T47D (cell line): ENCODE data around the gene CCL13.

Experiments
- DNase-seq, 2 experiments: peaks; one replicate each; pipeline versions ENCODE4 v3.0.0 to v3.0.0-alpha.2; 2011 to 2012; ENCODE audit warnings: low read depth in 1 of 2, low spot score in 1 of 2
- JUND ChIP-seq: IDR thresholded peaks from 2 replicates; pipeline ENCODE4 v1.6.1; 2012; ENCODE audit warnings: low read depth
- in situ Hi-C: cut with HindIII; loops from 2 replicates; pipeline ENCODE4 v1.10.0; 2016; ENCODE audit warnings: low sequenced_read_pairs, low pct_unique_long_range_greater_than_20kb

CCL13 gene

GRCh38 chr17:34398990-34399389, 42.7 kb downstream of the CCL13 start:
- in situ Hi-C loops, result no loop called here
- TF ChIP-seq JUND, result no peak
- DNase-seq, result no peak

DNA sequence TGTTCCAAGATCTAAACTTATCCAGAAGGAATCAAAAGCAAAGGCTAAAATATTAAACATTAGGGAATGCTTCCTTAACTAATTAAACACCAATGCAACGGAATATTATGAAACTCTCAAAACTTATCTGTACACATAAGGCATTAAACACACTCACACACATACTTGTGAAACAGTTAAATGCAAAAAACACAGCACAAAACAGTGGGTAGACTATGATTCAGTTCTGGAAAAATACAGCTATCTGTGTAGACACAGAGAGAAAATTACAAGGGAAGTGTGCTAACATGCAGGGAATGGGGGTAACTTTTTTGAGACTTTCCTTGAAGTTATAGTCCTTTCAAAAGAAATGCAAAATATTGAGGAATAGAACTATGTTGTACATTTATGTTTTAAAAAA, 43.4 kb downstream of the CCL13 start:
- DNase-seq, result no peak
- in situ Hi-C loops, result no loop called here
- TF ChIP-seq JUND, result no peak

- TF ChIP-seq JUND, result no peak
- DNase-seq, result no peak
- in situ Hi-C loops, result no loop called here
Observed at GRCh38 chr17:34400301-34400931, 44.1 kb downstream of the CCL13 start.

DNA sequence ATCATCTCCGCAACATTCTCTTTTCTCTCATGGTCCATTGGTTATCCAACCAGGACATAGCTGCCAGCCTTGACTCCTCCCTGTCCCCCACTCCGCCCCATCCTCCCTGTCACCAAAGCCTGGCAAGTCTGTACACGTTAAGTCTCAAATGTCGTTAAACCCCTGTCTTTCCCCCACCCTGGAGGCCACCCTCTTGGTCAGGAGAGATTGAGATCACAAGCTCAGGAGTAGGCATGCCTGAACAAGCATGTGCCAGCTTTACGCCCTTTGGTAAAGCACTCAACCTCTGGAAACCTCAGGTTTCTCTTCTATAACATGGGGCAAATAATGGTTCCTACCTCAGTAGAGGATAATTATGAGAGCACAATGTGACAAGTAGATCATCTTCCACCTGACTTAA, 44.9 kb downstream of the CCL13 start:
- in situ Hi-C loops, result no loop called here
- TF ChIP-seq JUND, result no peak
- peak in 1 of 2 experiments; percentile 12 for DNase-seq

GRCh38 chr17:34403006-34403405, 46.7 kb downstream of the CCL13 start:
- no peak for TF ChIP-seq JUND

GRCh38 chr17:34406226-34406625, 49.9 kb downstream of the CCL13 start:
- no peak for TF ChIP-seq JUND
- no peak for DNase-seq
- in situ Hi-C loops, result no loop called here

More at GRCh38 chr17:34403006-34403405, 46.7 kb downstream of the CCL13 start:
- no peak for DNase-seq
- in situ Hi-C loops, result no loop called here
